ENCODE data around the gene FCRLA.

FCRLA gene

GRCh38 chr1:161763522-161764098 lies 56.6 kb downstream of the FCRLA start:
- no peak for DNase-seq (ENCODE audit: low read depth, low spot score)

More at GRCh38 chr1:161763522-161764098, 56.6 kb downstream of the FCRLA start:
- no peaks in the 10 kb centered on the region for H3K27me3 ChIP-seq (ENCODE audit: control insufficient read depth, insufficient read depth, low read length)
- WGBS (ENCODE audit: insufficient coverage, insufficient read length): no CpG with 5 or more reads among the region's 7 CpGs
- H3K4me3 ChIP-seq (ENCODE audit: low read length): no peak overlapping the region
- H3K36me3 ChIP-seq (ENCODE audit: control insufficient read depth, insufficient read depth, low read length): no peaks in the 10 kb centered on the region
- H3K4me1 ChIP-seq (ENCODE audit: control insufficient read depth, insufficient read depth, low read length): no peaks in the 10 kb centered on the region
- no peak overlapping the region for H3K27ac ChIP-seq (ENCODE audit: low read length)
- H3K9me3 ChIP-seq (ENCODE audit: control insufficient read depth, insufficient read depth, low read length): no peaks in the 10 kb centered on the region

Data from iPS DF 6.9 (cell line).